Measurements from ENCODE around the gene NEDD8.
A peak's percentile ranks its signal among the peaks of the same experiment; 100 is the strongest.

Gene NEDD8

GRCh38 chr14:24216345-24216699, 15.8 kb downstream of the NEDD8 start:
- H3K27me3 ChIP-seq (ENCODE audit: control insufficient read depth, low read length) = no peaks in the 10 kb centered on the region
- H3K4me3 ChIP-seq (ENCODE audit: low read length) = peak overlapping the region; percentile 99
- no peak overlapping the region for H3K27ac ChIP-seq (ENCODE audit: low read depth, low read length)
- no peaks in the 10 kb centered on the region for H3K9me3 ChIP-seq (ENCODE audit: control insufficient read depth, insufficient read depth, low read length)
- no peaks in the 10 kb centered on the region for H4K20me1 ChIP-seq (ENCODE audit: control insufficient read depth, insufficient read depth, low read depth, low read length)
- H3K36me3 ChIP-seq (ENCODE audit: control insufficient read depth, low read length) = peaks cover 27% of the 10 kb centered on the region
- peaks cover 49% of the 10 kb centered on the region for H3K79me2 ChIP-seq (ENCODE audit: control insufficient read depth, low read length)
- no peaks in the 10 kb centered on the region for H3K9me2 ChIP-seq (replicated peaks; ENCODE audit: control insufficient read depth, low read length)
- peaks cover 31% of the 10 kb centered on the region for H3K4me1 ChIP-seq (ENCODE audit: control insufficient read depth, low read length)
- TF ChIP-seq EZH2phosphoT487 (IDR thresholded peaks at IDR 0.05; ENCODE audit: borderline replicate concordance, low read length) (no peak), CTCF (IDR thresholded peaks at IDR 0.05; ENCODE audit: low read depth, low read length, poor library complexity, severe bottlenecking) (no peak)
- peaks cover 25% of the 10 kb centered on the region for H3F3A ChIP-seq (ENCODE audit: control insufficient read depth, insufficient read depth)
- peak overlapping the region; percentile 82 for H3K4me2 ChIP-seq (ENCODE audit: low read length)

- no peaks in the 10 kb centered on the region for H3K9me2 ChIP-seq (replicated peaks; ENCODE audit: control insufficient read depth, low read length)
These were observed 16.4 kb downstream of the NEDD8 start, which contains the start of gene MDP1 for GRCh38 chr14:24215495-24216344. Gene MDP1, minus strand, starts transcription at chr14:24216066. Its CDS starts 111 bp downstream, at chr14:24215955.

GRCh38 chr14:24213866-24214662, 18.1 kb downstream of the NEDD8 start:
- Histone ChIP-seq H3K27ac (ENCODE audit: low read depth, low read length) (peak overlapping the region; percentile 87), H3K27me3 (ENCODE audit: control insufficient read depth, low read length) (no peaks in the 10 kb centered on the region), H3K9me3 (ENCODE audit: control insufficient read depth, insufficient read depth, low read length) (no peaks in the 10 kb centered on the region), H3K36me3 (ENCODE audit: control insufficient read depth, low read length) (peaks cover 48% of the 10 kb centered on the region), H3F3A (ENCODE audit: control insufficient read depth, insufficient read depth) (peaks cover 25% of the 10 kb centered on the region), H3K9me2 (replicated peaks; ENCODE audit: control insufficient read depth, low read length) (no peaks in the 10 kb centered on the region), H3K4me2 (ENCODE audit: low read length) (peak overlapping the region; percentile 82), H4K20me1 (ENCODE audit: control insufficient read depth, insufficient read depth, low read depth, low read length) (no peaks in the 10 kb centered on the region), H3K4me1 (ENCODE audit: control insufficient read depth, low read length) (peaks cover 31% of the 10 kb centered on the region), H3K79me2 (ENCODE audit: control insufficient read depth, low read length) (peaks cover 35% of the 10 kb centered on the region), H3K4me3 (ENCODE audit: low read length) (peak overlapping the region; percentile 99)
- no peak for TF ChIP-seq EZH2phosphoT487 (IDR thresholded peaks at IDR 0.05; ENCODE audit: borderline replicate concordance, low read length)
- TF ChIP-seq CTCF (IDR thresholded peaks at IDR 0.05; ENCODE audit: low read depth, low read length, poor library complexity, severe bottlenecking) = peak; percentile 50

More at GRCh38 chr14:24215495-24216344, 16.4 kb downstream of the NEDD8 start, which contains the start of gene MDP1:
- H4K20me1 ChIP-seq (ENCODE audit: control insufficient read depth, insufficient read depth, low read depth, low read length) = no peaks in the 10 kb centered on the region
- peak within 1 kb of the TSS; percentile 82 for H3K4me2 ChIP-seq (ENCODE audit: low read length)
- peaks cover 32% of the 10 kb centered on the region for H3K36me3 ChIP-seq (ENCODE audit: control insufficient read depth, low read length)
- peaks cover 47% of the 10 kb centered on the region for H3K79me2 ChIP-seq (ENCODE audit: control insufficient read depth, low read length)
- H3K4me3 ChIP-seq (ENCODE audit: low read length) = peak within 1 kb of the TSS; percentile 99
- peak within 1 kb of the TSS; percentile 87 for H3K27ac ChIP-seq (ENCODE audit: low read depth, low read length)
- H3K4me1 ChIP-seq (ENCODE audit: control insufficient read depth, low read length) = peaks cover 31% of the 10 kb centered on the region
- H3K9me3 ChIP-seq (ENCODE audit: control insufficient read depth, insufficient read depth, low read length) = no peaks in the 10 kb centered on the region
- TF ChIP-seq EZH2phosphoT487 (IDR thresholded peaks at IDR 0.05; ENCODE audit: borderline replicate concordance, low read length) (no peak), CTCF (IDR thresholded peaks at IDR 0.05; ENCODE audit: low read depth, low read length, poor library complexity, severe bottlenecking) (peak; percentile 81)
- H3F3A ChIP-seq (ENCODE audit: control insufficient read depth, insufficient read depth) = peaks cover 25% of the 10 kb centered on the region
- no peaks in the 10 kb centered on the region for H3K27me3 ChIP-seq (ENCODE audit: control insufficient read depth, low read length)

Measured in DOHH2 (cell line).